22Rv1 (cell line): ENCODE data around the gene NEU1.

Experiments used
- H3K27ac ChIP-seq: fragments of 450-650 bp; 2 replicates; pipeline ENCODE4 v1.5.1; 2017
- ZFX ChIP-seq: fragments of 450-650 bp; IDR thresholded peaks from 2 replicates; pipeline ENCODE4 v1.6.1; 2017; ENCODE audit warnings: antibody characterized with exemption, borderline replicate concordance
- TF ChIP-seq, protein P1 (sequence below): fragments of 450-650 bp; IDR thresholded peaks from 2 replicates; pipeline ENCODE4 v1.5.1; 2017; ENCODE audit warnings: mild to moderate bottlenecking

NEU1 gene

DNA sequence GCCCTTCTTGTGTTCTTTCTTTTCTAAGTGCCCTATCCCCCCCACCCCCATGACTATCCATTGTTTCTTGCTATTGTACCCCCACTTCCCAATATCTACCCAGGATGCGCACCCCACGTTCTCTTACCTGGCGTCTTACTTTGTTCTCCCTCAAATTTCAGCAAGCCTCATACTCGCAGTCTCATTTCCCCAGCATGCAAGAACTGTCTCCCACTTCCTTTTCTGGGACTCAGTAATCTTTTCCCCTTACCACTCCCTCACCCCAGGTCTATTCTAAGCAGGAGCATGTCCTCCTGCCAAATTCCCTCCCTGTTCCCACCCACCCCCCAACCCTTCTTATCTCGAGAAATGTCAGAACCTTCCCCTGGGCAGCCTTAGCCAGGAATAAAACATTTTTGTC is 36.6 kb upstream of the NEU1 start:
- H3K27ac ChIP-seq: peak overlapping the region; percentile 92; the same call in 1 of the 2 replicates

DNA sequence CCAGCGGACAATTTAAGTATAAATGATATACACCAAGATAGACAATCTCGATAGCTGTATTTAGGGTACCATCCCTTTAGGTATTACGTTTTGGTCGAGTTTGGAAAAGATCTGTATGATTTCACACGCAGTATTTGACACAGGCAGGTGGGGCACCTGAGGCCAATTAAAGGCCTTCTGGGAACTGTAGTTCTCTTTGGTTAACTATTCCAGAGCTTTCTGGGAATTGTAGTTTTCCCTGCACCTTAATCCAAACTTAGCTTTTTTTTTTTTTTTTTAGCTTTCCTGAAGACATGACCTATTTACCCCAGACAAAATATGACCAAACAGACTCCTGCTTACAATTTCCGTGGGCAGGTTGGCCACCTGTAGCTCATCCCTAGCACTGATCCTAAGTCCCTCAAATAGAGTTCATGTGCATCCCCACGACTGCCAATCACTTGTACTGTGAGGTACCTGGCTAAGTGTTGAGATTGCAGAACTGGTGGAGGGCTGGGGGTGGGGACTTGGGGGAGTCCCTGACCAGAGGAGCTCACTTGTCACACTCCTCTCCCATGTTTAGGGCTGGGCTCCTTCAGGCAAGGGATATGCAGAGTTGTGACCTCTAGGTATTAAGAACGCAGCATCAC is 35.9 kb upstream of the NEU1 start:
- H3K27ac ChIP-seq: peak overlapping the region; percentile 92
- TF ChIP-seq, protein P1, sequence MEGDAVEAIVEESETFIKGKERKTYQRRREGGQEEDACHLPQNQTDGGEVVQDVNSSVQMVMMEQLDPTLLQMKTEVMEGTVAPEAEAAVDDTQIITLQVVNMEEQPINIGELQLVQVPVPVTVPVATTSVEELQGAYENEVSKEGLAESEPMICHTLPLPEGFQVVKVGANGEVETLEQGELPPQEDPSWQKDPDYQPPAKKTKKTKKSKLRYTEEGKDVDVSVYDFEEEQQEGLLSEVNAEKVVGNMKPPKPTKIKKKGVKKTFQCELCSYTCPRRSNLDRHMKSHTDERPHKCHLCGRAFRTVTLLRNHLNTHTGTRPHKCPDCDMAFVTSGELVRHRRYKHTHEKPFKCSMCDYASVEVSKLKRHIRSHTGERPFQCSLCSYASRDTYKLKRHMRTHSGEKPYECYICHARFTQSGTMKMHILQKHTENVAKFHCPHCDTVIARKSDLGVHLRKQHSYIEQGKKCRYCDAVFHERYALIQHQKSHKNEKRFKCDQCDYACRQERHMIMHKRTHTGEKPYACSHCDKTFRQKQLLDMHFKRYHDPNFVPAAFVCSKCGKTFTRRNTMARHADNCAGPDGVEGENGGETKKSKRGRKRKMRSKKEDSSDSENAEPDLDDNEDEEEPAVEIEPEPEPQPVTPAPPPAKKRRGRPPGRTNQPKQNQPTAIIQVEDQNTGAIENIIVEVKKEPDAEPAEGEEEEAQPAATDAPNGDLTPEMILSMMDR: no peak
- no peak for TF ChIP-seq ZFX

More for the DNA sequence above, 36.6 kb upstream of the NEU1 start:
- TF ChIP-seq, protein P1: no peak
- no peak for TF ChIP-seq ZFX

DNA sequence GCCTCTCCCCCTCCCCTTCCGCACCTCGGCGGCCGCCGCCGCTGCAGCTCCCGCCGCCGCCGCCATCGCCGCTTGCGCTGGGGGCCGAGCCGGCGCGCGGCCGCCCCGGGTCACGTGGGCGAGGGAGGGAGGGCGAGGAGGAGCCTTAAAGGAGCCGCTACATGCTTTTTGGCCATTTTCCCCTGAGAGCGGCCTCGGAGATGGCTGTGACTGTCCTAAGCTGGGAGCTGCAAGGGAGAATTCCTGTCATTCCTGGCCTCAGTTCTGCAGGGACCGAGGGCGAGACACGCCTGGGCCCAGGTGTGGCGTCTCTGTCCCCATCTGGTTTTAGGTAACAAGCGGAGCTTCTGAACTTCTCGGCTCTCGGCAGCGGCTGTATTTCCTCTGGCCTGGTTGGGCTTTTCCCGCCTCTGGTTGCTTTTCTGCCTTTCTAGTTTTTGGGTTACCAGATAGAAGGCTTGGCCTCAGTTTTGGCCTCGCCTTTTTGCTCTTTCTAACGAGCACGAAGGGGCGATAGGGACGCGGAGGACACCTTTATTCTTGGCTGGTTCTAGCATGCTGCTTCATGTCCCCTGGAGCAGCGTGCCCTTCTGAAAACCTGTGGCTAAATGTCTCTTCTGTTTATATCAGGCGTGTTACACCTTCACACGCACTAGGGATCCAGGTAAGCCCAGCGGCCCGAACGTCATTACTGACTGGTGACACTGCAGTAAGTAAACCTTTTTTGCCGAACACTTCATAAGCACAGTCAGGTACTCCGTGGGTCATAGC is 35.2 kb upstream of the NEU1 start, which contains the start of gene EHMT2:
Gene EHMT2, minus strand, starts transcription at position 87 of the 771 bp plus-strand sequence. Its CDS starts 21 bp downstream, at position 66.
- TF ChIP-seq ZFX: no peak
- TF ChIP-seq, protein P1: no peak
- H3K27ac ChIP-seq: peak within 1 kb of the TSS; percentile 92

DNA sequence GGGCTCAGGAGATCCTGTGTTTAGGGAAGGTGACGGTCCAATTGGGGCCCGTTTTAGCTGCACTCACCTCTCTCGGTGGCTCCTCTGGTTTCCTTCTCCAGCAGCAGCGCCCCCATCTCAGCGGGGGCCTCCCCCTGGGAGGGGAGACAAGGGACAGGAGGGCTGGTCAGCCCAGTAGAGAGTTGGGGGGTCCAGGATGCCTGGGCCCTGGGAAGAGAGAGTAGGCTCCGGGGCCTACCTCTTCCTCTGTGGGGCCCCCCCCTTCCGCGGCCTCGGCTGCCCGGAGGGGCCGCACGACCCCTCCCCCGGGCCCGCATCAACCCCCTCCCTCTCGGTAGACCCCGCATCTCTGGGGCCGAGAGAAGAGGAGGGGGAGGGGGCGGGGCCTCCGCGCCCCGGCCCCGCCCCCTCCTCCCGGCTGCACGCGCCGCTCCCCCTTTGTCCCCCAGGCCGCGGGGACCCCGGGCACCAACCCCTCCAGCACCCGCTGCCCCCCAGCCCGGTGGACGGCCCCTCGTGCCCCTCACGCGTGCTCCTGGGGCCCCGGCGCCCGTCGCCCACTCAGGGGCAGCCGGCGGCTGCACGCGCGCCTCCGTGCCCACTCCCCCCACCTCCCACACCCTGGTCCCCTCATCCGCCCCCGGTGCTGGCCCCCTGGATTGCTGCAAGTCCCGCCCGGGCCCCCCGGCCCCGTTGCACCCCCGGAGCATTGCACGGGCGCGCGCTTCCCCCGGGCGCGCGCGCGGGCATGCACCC is 34.4 kb upstream of the NEU1 start:
- no peak for TF ChIP-seq ZFX
- TF ChIP-seq, protein P1: no peak
- peak overlapping the region; percentile 92 for H3K27ac ChIP-seq

DNA sequence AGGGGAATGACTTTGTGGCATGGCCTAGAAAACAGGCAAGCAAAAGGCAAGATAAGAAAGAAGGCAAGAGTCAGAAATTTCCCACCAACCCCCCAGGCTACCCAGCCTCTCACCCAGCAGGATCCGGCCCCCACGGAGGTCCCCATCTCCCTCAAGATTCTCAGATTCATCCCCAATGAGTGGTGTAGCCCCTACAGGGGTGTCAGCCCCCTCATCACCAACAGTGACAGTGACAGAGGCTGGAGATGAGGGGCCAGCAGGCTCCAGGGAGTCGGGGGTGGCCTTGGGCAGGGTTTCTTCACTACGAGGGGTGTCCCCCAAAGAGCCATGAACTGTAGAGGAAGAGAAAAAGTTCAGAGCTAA is 33.9 kb upstream of the NEU1 start:
- peak overlapping the region; percentile 92 for H3K27ac ChIP-seq
- TF ChIP-seq, protein P1: no peak
- TF ChIP-seq ZFX: no peak

DNA sequence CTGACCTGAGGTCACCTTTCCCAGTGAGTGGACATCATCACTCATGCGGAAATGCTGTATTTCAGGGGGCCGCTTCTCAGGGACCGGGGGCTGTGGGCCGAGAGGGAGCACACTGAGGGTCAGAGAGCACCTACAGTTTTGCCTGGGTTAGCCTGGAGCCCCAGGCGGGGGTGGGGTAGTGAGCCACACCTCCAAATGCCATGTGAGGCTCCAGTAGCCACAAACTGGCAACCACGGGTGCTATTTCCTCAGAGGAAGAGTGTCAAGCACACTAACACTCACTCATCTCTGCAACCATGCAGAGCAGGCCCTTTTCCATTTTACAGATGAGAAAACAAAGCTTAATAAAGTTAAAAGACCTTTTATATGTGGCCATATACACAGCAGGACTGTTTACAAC is 30.2 kb upstream of the NEU1 start:
- no peak overlapping the region for H3K27ac ChIP-seq
- TF ChIP-seq ZFX: no peak
- TF ChIP-seq, protein P1: no peak
